Fibroblast of mammary gland (primary cell): ENCODE data around the gene PLEKHA1.

ENCODE experiments used
- DNase-seq: peaks from one replicate; pipeline ENCODE4 v3.0.0-alpha.2; 2010; ENCODE audit warnings: low read depth
- H3K4me3 ChIP-seq: 2 replicates; pipeline ENCODE4 v1.5.1; 2011; ENCODE audit warnings: low read depth, mild to moderate bottlenecking, low read length, moderate library complexity; ENCODE audit not compliant: control insufficient read depth
- CTCF ChIP-seq: conservative IDR thresholded peaks from 2 replicates; pipeline ENCODE4 v1.5.1; 2011; ENCODE audit warnings: low read depth, low read length, inconsistent platforms; ENCODE audit not compliant: control insufficient read depth, insufficient read depth

The PLEKHA1 gene

GRCh38 chr10:122350893-122351292 lies 23.6 kb upstream of the PLEKHA1 start:
- no peak for DNase-seq
- H3K4me3 ChIP-seq, result no peak overlapping the region
- TF ChIP-seq CTCF, result no peak

- H3K4me3 ChIP-seq, result no peak overlapping the region
- TF ChIP-seq CTCF, result no peak
- no peak for DNase-seq
These were observed 21.5 kb upstream of the PLEKHA1 start for GRCh38 chr10:122352817-122353525.

GRCh38 chr10:122354383-122354782 lies 20.1 kb upstream of the PLEKHA1 start:
- H3K4me3 ChIP-seq, result no peak overlapping the region
- no peak for TF ChIP-seq CTCF
- DNase-seq, result no peak

- TF ChIP-seq CTCF, result no peak
- DNase-seq, result no peak
These were observed 16.8 kb upstream of the PLEKHA1 start for GRCh38 chr10:122357685-122358084.

GRCh38 chr10:122359621-122360020 lies 14.9 kb upstream of the PLEKHA1 start:
- TF ChIP-seq CTCF, result no peak
- no peak overlapping the region for H3K4me3 ChIP-seq
- DNase-seq, result no peak

More at GRCh38 chr10:122357685-122358084, 16.8 kb upstream of the PLEKHA1 start:
- H3K4me3 ChIP-seq, result no peak overlapping the region

- no peak for DNase-seq
- H3K4me3 ChIP-seq, result no peak overlapping the region
- no peak for TF ChIP-seq CTCF
These were observed 13.5 kb upstream of the PLEKHA1 start for GRCh38 chr10:122361046-122361445.
